HUES6 (cell line): ENCODE data around the gene LY6G5B.

Experiments
- H3K27ac ChIP-seq: 2 replicates; pipeline ENCODE4 v1.7.0; 2013; ENCODE audit warnings: low read depth, mild to moderate bottlenecking, low read length, inconsistent platforms
- H3K27me3 ChIP-seq: 2 replicates; pipeline ENCODE4 v1.6.1; 2013; ENCODE audit warnings: low read length; ENCODE audit not compliant: control insufficient read depth, insufficient read depth
- H3K36me3 ChIP-seq: 2 replicates; pipeline ENCODE4 v1.6.1; 2013; ENCODE audit warnings: low read length; ENCODE audit not compliant: control insufficient read depth, insufficient read depth
- H3K4me1 ChIP-seq: 2 replicates; pipeline ENCODE4 v1.6.1; 2013; ENCODE audit warnings: low read length; ENCODE audit not compliant: control insufficient read depth, insufficient read depth
- H3K4me3 ChIP-seq: 2 replicates; pipeline ENCODE4 v1.5.1; 2013; ENCODE audit warnings: low read depth, low read length
- H3K9ac ChIP-seq: one replicate; pipeline ENCODE4 v1.6.1; 2013; ENCODE audit warnings: mild to moderate bottlenecking, low read length
- H3K9me3 ChIP-seq: 2 replicates; pipeline ENCODE4 v1.6.1; 2013; ENCODE audit warnings: low read depth, low read length; ENCODE audit not compliant: control insufficient read depth, insufficient read depth

LY6G5B gene

GRCh38 chr6:31631209-31631608 is 38.6 kb upstream of the LY6G5B start:
- no peaks in the 10 kb centered on the region for H3K4me1 ChIP-seq

GRCh38 chr6:31631681-31632278 is 38.0 kb upstream of the LY6G5B start:
- Histone ChIP-seq H3K36me3 (peaks cover 100% of the 10 kb centered on the region), H3K4me1 (no peaks in the 10 kb centered on the region), H3K27me3 (no peaks in the 10 kb centered on the region), H3K9me3 (no peaks in the 10 kb centered on the region), H3K9ac (no peak overlapping the region), H3K4me3 (no peak overlapping the region), H3K27ac (no peak overlapping the region)

More at GRCh38 chr6:31631209-31631608, 38.6 kb upstream of the LY6G5B start:
- Histone ChIP-seq H3K9ac (no peak overlapping the region), H3K36me3 (peaks cover 100% of the 10 kb centered on the region), H3K27me3 (no peaks in the 10 kb centered on the region), H3K27ac (no peak overlapping the region), H3K9me3 (no peaks in the 10 kb centered on the region), H3K4me3 (no peak overlapping the region)

- no peaks in the 10 kb centered on the region for H3K4me1 ChIP-seq
- no peak overlapping the region for H3K4me3 ChIP-seq
- no peak overlapping the region for H3K9ac ChIP-seq
- no peaks in the 10 kb centered on the region for H3K27me3 ChIP-seq
- H3K9me3 ChIP-seq: no peaks in the 10 kb centered on the region
- no peak overlapping the region for H3K27ac ChIP-seq
- H3K36me3 ChIP-seq: peaks cover 99% of the 10 kb centered on the region
Observed at GRCh38 chr6:31632279-31632946, 37.4 kb upstream of the LY6G5B start.

- no peak overlapping the region for H3K27ac ChIP-seq
Observed at GRCh38 chr6:31633447-31633846, 36.3 kb upstream of the LY6G5B start.

GRCh38 chr6:31634131-31634530 is 35.6 kb upstream of the LY6G5B start:
- no peaks in the 10 kb centered on the region for H3K27me3 ChIP-seq
- H3K9me3 ChIP-seq: no peaks in the 10 kb centered on the region
- H3K4me1 ChIP-seq: no peaks in the 10 kb centered on the region
- H3K4me3 ChIP-seq: no peak overlapping the region
- no peak overlapping the region for H3K27ac ChIP-seq
- peaks cover 96% of the 10 kb centered on the region for H3K36me3 ChIP-seq
- no peak overlapping the region for H3K9ac ChIP-seq

More at GRCh38 chr6:31633447-31633846, 36.3 kb upstream of the LY6G5B start:
- Histone ChIP-seq H3K9ac (no peak overlapping the region), H3K4me3 (no peak overlapping the region), H3K4me1 (no peaks in the 10 kb centered on the region), H3K36me3 (peaks cover 97% of the 10 kb centered on the region), H3K9me3 (no peaks in the 10 kb centered on the region), H3K27me3 (no peaks in the 10 kb centered on the region)

GRCh38 chr6:31634969-31635575 is 34.7 kb upstream of the LY6G5B start:
- Histone ChIP-seq H3K36me3 (peaks cover 97% of the 10 kb centered on the region), H3K4me1 (no peaks in the 10 kb centered on the region), H3K4me3 (no peak overlapping the region), H3K9ac (no peak overlapping the region), H3K27me3 (no peaks in the 10 kb centered on the region), H3K27ac (no peak overlapping the region; the same call in 1 of the 2 replicates), H3K9me3 (no peaks in the 10 kb centered on the region)

- Histone ChIP-seq H3K27ac (no peak overlapping the region), H3K9me3 (no peaks in the 10 kb centered on the region), H3K4me3 (no peak overlapping the region), H3K9ac (no peak overlapping the region), H3K36me3 (peaks cover 97% of the 10 kb centered on the region), H3K27me3 (no peaks in the 10 kb centered on the region), H3K4me1 (no peaks in the 10 kb centered on the region)
Observed at GRCh38 chr6:31636698-31637596, 32.8 kb upstream of the LY6G5B start.

- no peak overlapping the region for H3K27ac ChIP-seq
- no peaks in the 10 kb centered on the region for H3K4me1 ChIP-seq
Observed at GRCh38 chr6:31639043-31639442, 30.7 kb upstream of the LY6G5B start.

GRCh38 chr6:31639449-31639861 is 30.3 kb upstream of the LY6G5B start:
- Histone ChIP-seq H3K27me3 (no peaks in the 10 kb centered on the region), H3K9me3 (no peaks in the 10 kb centered on the region), H3K36me3 (peaks cover 94% of the 10 kb centered on the region), H3K27ac (no peak overlapping the region), H3K4me1 (no peaks in the 10 kb centered on the region), H3K9ac (no peak overlapping the region), H3K4me3 (no peak overlapping the region)

More at GRCh38 chr6:31639043-31639442, 30.7 kb upstream of the LY6G5B start:
- peaks cover 94% of the 10 kb centered on the region for H3K36me3 ChIP-seq
- H3K9me3 ChIP-seq: no peaks in the 10 kb centered on the region
- H3K4me3 ChIP-seq: no peak overlapping the region
- H3K27me3 ChIP-seq: no peaks in the 10 kb centered on the region
- no peak overlapping the region for H3K9ac ChIP-seq

GRCh38 chr6:31640612-31641011 is 29.2 kb upstream of the LY6G5B start:
- H3K27ac ChIP-seq: no peak overlapping the region
- H3K4me3 ChIP-seq: no peak overlapping the region
- no peaks in the 10 kb centered on the region for H3K27me3 ChIP-seq
- no peaks in the 10 kb centered on the region for H3K9me3 ChIP-seq
- H3K4me1 ChIP-seq: no peaks in the 10 kb centered on the region
- peaks cover 94% of the 10 kb centered on the region for H3K36me3 ChIP-seq
- no peak overlapping the region for H3K9ac ChIP-seq
